ENCODE data around the gene TNF. TPM values are rescaled to one million over a fixed set of nuclear protein-coding genes. Genes with fewer than 3 reads are reported as not detected.
A peak's percentile ranks its signal among the peaks of the same experiment; 100 is the strongest.

Gene TNF
- 36.5 TPM for polyA plus RNA-seq (2012; ENCODE audit: low read depth, missing spikeins)

GRCh38 chr6:31575335-31575901, at the start of gene TNF:
TSS of gene TNF (plus strand) at chr6:31575565. CDS start at chr6:31575742, 177 bp downstream.
- DNase-seq (ENCODE audit: insufficient read length, low spot score) (peak; percentile 66), FAIRE-seq (peak; percentile 95)
- TF ChIP-seq SPI1 (IDR thresholded peaks at IDR 0.05; ENCODE audit: low read depth, low read length) (peak; percentile 63), POU2F2 (IDR thresholded peaks at IDR 0.05; ENCODE audit: low read depth, low read length) (peak; percentile 95), TAF1 (IDR thresholded peaks at IDR 0.05; ENCODE audit: low read depth, low read length) (peak; percentile 92), POLR2AphosphoS5 (IDR thresholded peaks at IDR 0.05; ENCODE audit: low read depth, low read length) (peak; percentile 100), POLR2A (IDR thresholded peaks at IDR 0.05; ENCODE audit: low read depth, low read length) (peak; percentile 100), PAX5 (IDR thresholded peaks at IDR 0.05; ENCODE audit: insufficient read depth, low read length, severe bottlenecking) (no peak)

- TF ChIP-seq SPI1 (IDR thresholded peaks at IDR 0.05; ENCODE audit: low read depth, low read length) = no peak
- TF ChIP-seq POU2F2 (IDR thresholded peaks at IDR 0.05; ENCODE audit: low read depth, low read length) = no peak
- no peak for TF ChIP-seq POLR2A (IDR thresholded peaks at IDR 0.05; ENCODE audit: low read depth, low read length)
- no peak for TF ChIP-seq POLR2AphosphoS5 (IDR thresholded peaks at IDR 0.05; ENCODE audit: low read depth, low read length)
- TF ChIP-seq TAF1 (IDR thresholded peaks at IDR 0.05; ENCODE audit: low read depth, low read length) = no peak
- TF ChIP-seq PAX5 (IDR thresholded peaks at IDR 0.05; ENCODE audit: insufficient read depth, low read length, severe bottlenecking) = no peak
- DNase-seq (ENCODE audit: insufficient read length, low spot score) (no peak), FAIRE-seq (no peak)
Observed at GRCh38 chr6:31525932-31526591, 49.3 kb upstream of the TNF start.

- TF ChIP-seq SPI1 (IDR thresholded peaks at IDR 0.05; ENCODE audit: low read depth, low read length) = no peak
- TF ChIP-seq TAF1 (IDR thresholded peaks at IDR 0.05; ENCODE audit: low read depth, low read length) = no peak
- no peak; the same call in 1 of the 2 replicates for TF ChIP-seq POLR2A (IDR thresholded peaks at IDR 0.05; ENCODE audit: low read depth, low read length)
- FAIRE-seq (no peak), DNase-seq (ENCODE audit: insufficient read length, low spot score) (no peak)
Observed at GRCh38 chr6:31528307-31528777, 47.0 kb upstream of the TNF start.

- DNase-seq (ENCODE audit: insufficient read length, low spot score) = no peak
- TF ChIP-seq POLR2AphosphoS5 (IDR thresholded peaks at IDR 0.05; ENCODE audit: low read depth, low read length) (no peak; the same call in 1 of the 2 replicates), POLR2A (IDR thresholded peaks at IDR 0.05; ENCODE audit: low read depth, low read length) (peak; percentile 56)
- FAIRE-seq = no peak
Observed at GRCh38 chr6:31528821-31529328, 46.5 kb upstream of the TNF start, which contains the start of gene MCCD1. TSS of gene MCCD1 (plus strand) at chr6:31528962. CDS start at chr6:31529015, 53 bp downstream.

- DNase-seq (ENCODE audit: insufficient read length, low spot score) (no peak), FAIRE-seq (no peak)
- TF ChIP-seq SPI1 (IDR thresholded peaks at IDR 0.05; ENCODE audit: low read depth, low read length) (no peak), POLR2A (IDR thresholded peaks at IDR 0.05; ENCODE audit: low read depth, low read length) (peak; percentile 70), POLR2AphosphoS5 (IDR thresholded peaks at IDR 0.05; ENCODE audit: low read depth, low read length) (peak; percentile 69; the same call in 1 of the 2 replicates), TAF1 (IDR thresholded peaks at IDR 0.05; ENCODE audit: low read depth, low read length) (no peak)
Observed at GRCh38 chr6:31529329-31530150, 45.8 kb upstream of the TNF start.

- no peak for DNase-seq (ENCODE audit: insufficient read length, low spot score)
- TF ChIP-seq POLR2AphosphoS5 (IDR thresholded peaks at IDR 0.05; ENCODE audit: low read depth, low read length) (peak; percentile 18; the same call in 1 of the 2 replicates), TAF1 (IDR thresholded peaks at IDR 0.05; ENCODE audit: low read depth, low read length) (no peak), POLR2A (IDR thresholded peaks at IDR 0.05; ENCODE audit: low read depth, low read length) (0 out of 2 replicates have a peak, but pooled peaks have one; percentile 25), PAX5 (IDR thresholded peaks at IDR 0.05; ENCODE audit: insufficient read depth, low read length, severe bottlenecking) (no peak), SPI1 (IDR thresholded peaks at IDR 0.05; ENCODE audit: low read depth, low read length) (no peak), POU2F2 (IDR thresholded peaks at IDR 0.05; ENCODE audit: low read depth, low read length) (no peak)
- FAIRE-seq = no peak
Observed at GRCh38 chr6:31530659-31531058, 44.7 kb upstream of the TNF start.

- DNase-seq (ENCODE audit: insufficient read length, low spot score) = no peak
- FAIRE-seq = no peak
- TF ChIP-seq TAF1 (IDR thresholded peaks at IDR 0.05; ENCODE audit: low read depth, low read length) (no peak), PAX5 (IDR thresholded peaks at IDR 0.05; ENCODE audit: insufficient read depth, low read length, severe bottlenecking) (no peak), POLR2AphosphoS5 (IDR thresholded peaks at IDR 0.05; ENCODE audit: low read depth, low read length) (no peak), SPI1 (IDR thresholded peaks at IDR 0.05; ENCODE audit: low read depth, low read length) (no peak), POU2F2 (IDR thresholded peaks at IDR 0.05; ENCODE audit: low read depth, low read length) (no peak), POLR2A (IDR thresholded peaks at IDR 0.05; ENCODE audit: low read depth, low read length) (no peak)
Observed at GRCh38 chr6:31531162-31531561, 44.2 kb upstream of the TNF start.

- TF ChIP-seq PAX5 (IDR thresholded peaks at IDR 0.05; ENCODE audit: insufficient read depth, low read length, severe bottlenecking) = no peak
- FAIRE-seq = no peak
Observed at GRCh38 chr6:31531771-31532643, 43.4 kb upstream of the TNF start.

More at GRCh38 chr6:31531771-31532643, 43.4 kb upstream of the TNF start:
- DNase-seq (ENCODE audit: insufficient read length, low spot score) = no peak
